ENCODE data around the gene ST6GAL1.
"Not testable (repeated sequence)": the region's sequence is repeated elsewhere in the genome, so short reads cannot be mapped to it uniquely, and the experiment has no call there.

Gene ST6GAL1

DNA sequence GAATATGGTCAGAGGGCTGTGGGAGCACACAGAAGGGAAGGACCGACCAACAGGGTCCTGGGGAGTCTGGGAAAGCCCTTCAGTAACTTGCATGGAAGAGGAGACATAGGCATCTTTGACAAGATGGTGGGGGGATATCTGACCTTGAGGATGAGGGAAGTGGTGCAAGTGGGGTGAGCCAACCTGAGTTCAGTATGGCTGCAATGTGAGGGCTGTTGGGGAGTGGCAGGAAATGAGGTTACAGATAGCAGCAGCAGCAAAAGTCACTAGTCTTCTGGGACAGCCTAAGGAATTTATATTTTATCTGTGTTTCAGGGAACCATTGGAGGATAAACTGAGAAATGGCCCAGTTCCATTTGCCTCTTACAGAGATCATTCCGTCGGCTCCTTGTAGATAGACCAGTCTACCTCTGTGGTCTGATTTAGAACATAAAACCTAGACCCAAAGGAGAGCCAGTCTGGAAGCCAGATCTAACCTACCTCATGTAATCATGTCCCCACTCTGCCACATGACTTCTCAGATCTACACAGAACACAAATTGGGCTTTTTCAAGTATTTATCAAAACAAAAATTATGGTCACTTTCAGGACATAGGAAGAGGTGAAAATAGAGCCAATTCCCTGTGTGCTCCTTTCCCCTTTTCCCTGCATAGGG is 75.6 kb downstream of the ST6GAL1 start:
- no peak overlapping the region for H3K27ac ChIP-seq
- CTCF ChIA-PET: no interaction called here
- no peak for DNase-seq (ENCODE audit: low spot score)
- TF ChIP-seq, protein P1, sequence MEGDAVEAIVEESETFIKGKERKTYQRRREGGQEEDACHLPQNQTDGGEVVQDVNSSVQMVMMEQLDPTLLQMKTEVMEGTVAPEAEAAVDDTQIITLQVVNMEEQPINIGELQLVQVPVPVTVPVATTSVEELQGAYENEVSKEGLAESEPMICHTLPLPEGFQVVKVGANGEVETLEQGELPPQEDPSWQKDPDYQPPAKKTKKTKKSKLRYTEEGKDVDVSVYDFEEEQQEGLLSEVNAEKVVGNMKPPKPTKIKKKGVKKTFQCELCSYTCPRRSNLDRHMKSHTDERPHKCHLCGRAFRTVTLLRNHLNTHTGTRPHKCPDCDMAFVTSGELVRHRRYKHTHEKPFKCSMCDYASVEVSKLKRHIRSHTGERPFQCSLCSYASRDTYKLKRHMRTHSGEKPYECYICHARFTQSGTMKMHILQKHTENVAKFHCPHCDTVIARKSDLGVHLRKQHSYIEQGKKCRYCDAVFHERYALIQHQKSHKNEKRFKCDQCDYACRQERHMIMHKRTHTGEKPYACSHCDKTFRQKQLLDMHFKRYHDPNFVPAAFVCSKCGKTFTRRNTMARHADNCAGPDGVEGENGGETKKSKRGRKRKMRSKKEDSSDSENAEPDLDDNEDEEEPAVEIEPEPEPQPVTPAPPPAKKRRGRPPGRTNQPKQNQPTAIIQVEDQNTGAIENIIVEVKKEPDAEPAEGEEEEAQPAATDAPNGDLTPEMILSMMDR (conservative IDR thresholded peaks at IDR 0.05; ENCODE audit: low read depth): no peak
- POLR2A ChIA-PET (ENCODE audit: low non-redundant PET): no interaction called here

DNA sequence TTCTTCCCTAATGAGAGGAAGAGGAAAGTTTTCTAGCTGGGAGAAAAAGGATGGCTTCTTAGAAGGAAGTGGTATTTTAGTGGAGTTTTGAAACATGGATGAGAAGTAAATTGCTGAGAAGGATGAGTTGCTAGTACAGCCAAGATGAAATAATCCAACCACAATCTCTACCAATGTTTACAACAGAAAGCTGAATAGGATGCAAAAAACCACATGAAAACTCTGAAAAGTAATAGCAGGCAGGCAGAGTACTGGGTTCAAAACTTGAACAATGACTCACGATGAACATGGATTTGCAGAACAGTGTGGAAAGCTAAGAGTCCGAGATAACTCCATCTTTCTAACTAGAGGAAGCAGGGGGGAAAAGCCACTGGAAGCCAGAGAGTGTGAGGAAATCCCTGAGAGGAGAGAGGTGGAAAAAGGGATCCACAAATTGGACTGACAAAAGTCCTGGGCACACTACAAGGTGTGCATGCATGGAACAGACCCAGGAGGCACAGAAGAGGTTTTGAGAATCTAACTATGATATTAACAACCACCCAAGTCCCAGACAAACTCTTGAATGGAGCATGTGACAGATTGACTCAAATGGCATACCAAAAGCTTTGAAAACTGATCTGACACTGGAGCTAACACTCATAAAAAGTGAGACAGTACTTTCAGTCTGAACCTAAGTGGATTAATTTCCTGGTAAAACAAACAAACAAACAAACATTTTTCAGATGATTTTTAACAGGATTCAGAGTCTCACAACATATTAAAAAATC is 76.7 kb downstream of the ST6GAL1 start:
- POLR2A ChIA-PET (ENCODE audit: low non-redundant PET): no interaction called here
- H3K27ac ChIP-seq: no peak overlapping the region
- CTCF ChIA-PET: interaction anchor here (0.5 kb wide), 1 partner anchor 50 kb away, joined by 4 read pairs; no protein-coding TSS in a partner anchor
- TF ChIP-seq, protein P1 (conservative IDR thresholded peaks at IDR 0.05; ENCODE audit: low read depth): no peak
- no peak for DNase-seq (ENCODE audit: low spot score)

- H3K27ac ChIP-seq; CTCF ChIA-PET; DNase-seq (ENCODE audit: low spot score); POLR2A ChIA-PET (ENCODE audit: low non-redundant PET): not testable (repeated sequence)
Measured at GRCh38 chr3:187010382-187010781, 80.1 kb downstream of the ST6GAL1 start.

GRCh38 chr3:187011915-187012314 is 81.6 kb downstream of the ST6GAL1 start:
- no peak overlapping the region for H3K27ac ChIP-seq
- no peak for DNase-seq (ENCODE audit: low spot score)
- TF ChIP-seq, protein P1 (conservative IDR thresholded peaks at IDR 0.05; ENCODE audit: low read depth): no peak
- CTCF ChIA-PET: no interaction called here
- POLR2A ChIA-PET (ENCODE audit: low non-redundant PET): no interaction called here

DNA sequence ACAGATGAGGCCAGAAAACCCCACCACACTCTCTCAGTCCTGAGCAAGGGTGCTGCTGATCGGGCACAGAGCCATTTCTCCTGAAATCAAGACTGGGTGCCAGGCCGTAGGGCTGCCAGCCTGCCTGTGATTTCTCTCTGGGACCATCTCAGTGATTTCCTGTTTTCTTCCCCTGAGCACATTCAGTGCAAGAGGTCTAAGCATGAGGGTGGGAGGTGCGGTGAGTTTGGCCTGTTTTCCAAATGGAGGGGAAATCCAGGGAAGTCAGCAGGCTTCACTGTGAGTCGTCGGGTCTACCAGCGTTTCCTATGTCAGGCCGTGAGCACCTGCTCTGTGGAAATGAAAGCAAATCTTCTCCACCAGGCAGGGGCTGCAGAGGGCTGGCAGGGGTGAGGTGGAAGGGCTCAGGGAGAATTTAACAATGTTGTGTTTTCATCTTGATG is 82.3 kb downstream of the ST6GAL1 start:
- CTCF ChIA-PET: no interaction called here
- TF ChIP-seq, protein P1 (conservative IDR thresholded peaks at IDR 0.05; ENCODE audit: low read depth): no peak
- no peak overlapping the region for H3K27ac ChIP-seq
- DNase-seq (ENCODE audit: low spot score): no peak
- POLR2A ChIA-PET (ENCODE audit: low non-redundant PET): no interaction called here

DNA sequence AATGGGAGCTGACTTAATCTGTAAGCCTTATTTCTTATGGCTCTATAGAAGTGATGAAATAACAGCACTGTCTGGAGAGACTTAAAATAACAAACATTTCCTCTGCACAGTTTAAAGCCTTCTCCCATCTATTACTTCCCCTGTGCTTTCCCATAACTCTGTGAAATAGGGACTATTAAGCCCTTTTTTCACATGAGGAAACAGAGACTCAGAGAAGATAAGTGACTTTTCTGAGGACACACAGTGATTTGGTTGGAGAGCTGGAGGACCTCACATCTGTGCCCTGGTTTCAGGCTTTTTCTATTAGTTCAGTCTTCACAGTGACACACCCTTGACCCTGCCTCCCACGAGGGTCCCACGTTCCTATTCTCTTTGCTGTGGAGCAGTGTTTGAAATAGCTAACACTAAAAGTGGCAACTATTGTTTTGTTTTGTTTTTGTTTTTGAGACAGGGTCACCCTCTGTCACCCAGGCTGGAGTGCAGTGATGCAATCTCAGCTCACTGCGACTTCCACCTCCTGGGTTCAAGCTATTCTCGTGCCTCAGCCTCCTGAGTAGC is 82.9 kb downstream of the ST6GAL1 start:
- no peak overlapping the region for H3K27ac ChIP-seq
- ChIA-PET POLR2A (ENCODE audit: low non-redundant PET) (no interaction called here), CTCF (no interaction called here)
- no peak for DNase-seq (ENCODE audit: low spot score)
- TF ChIP-seq, protein P1 (conservative IDR thresholded peaks at IDR 0.05; ENCODE audit: low read depth): no peak

DNA sequence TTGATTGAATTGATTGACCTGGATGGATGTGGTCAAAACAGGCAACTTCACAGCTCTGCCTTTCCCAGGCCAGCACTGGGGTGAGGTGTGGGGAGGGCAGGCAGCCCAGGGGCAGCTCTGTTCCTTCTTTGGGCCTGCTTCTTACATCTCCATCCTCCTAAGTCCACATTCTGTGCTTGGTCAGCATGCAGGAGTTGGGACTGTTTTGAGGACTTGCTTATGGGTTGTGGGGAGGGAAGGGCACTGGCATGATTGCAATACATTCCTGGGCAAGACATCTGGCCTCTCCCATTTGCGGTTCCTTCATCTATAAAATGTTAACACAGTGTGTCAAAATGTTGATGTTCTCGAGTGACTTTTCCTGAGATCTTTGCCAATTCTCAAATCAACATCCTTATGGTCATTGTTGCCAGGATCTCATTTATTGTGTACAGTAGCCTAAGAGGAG is 84.1 kb downstream of the ST6GAL1 start:
- no peak for DNase-seq (ENCODE audit: low spot score)
- H3K27ac ChIP-seq: no peak overlapping the region
- ChIA-PET POLR2A (ENCODE audit: low non-redundant PET) (no interaction called here), CTCF (no interaction called here)
- TF ChIP-seq, protein P1 (conservative IDR thresholded peaks at IDR 0.05; ENCODE audit: low read depth): no peak

Data from RWPE1 (cell line).